ENCODE data around the gene ZNF524.
A peak's percentile ranks its signal among the peaks of the same experiment; 100 is the strongest.

Gene ZNF524

DNA sequence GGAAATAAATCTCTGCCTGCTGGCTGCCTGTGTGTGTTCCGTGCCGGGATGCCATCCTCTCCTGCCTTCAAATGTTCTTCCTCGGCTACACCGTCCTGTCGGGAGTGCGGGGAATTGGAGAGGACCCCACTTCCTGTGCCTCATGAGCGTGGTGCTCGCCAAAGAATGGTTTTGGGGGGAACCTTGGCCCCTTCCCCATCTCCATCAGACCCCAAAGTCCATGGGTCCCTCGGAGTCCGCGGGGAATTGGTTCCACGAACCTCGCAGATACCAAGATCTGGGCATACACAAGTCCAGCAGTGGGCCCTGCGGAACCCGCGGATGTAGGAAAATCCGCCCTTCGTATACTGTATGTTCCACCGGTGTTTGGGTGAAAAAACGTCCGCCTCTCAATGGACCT, 3.0 kb downstream of the ZNF524 start:
- DNase-seq: no peak

DNA sequence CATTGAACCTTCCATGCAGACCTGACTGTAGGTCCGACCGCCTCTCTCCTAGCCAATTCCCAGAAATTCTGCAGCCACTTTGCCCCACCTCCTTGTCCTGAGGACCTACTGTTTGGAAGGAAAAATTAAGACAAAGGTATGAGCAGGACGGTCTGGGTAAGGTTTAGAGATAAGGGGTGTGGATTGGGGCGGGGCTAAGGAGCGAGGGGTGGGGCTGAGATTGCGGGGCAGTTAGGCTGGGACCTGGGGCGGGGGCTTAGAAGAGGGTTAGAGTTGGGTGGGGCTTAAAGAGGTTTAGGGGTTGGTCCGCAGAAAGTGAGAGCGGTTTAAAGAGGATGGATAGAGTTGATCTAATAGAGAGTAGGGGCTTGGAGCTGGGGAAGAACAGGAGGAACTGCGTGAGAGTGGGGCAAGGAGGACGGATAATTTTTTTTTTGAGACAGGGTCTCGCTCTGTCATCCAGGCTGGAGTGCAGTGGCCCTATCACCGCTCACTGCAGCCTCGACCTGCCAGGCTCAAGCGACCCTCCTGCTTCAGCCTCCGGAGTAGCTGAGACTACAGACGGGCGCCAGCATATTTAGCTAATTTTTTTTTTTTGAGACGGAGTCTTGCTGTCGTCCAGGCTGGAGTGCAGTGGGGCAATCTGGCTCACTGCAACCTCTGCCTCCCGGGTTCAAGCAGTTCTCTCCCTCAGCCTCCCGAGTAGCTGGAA, 3.6 kb downstream of the ZNF524 start:
- no peak for DNase-seq

DNA sequence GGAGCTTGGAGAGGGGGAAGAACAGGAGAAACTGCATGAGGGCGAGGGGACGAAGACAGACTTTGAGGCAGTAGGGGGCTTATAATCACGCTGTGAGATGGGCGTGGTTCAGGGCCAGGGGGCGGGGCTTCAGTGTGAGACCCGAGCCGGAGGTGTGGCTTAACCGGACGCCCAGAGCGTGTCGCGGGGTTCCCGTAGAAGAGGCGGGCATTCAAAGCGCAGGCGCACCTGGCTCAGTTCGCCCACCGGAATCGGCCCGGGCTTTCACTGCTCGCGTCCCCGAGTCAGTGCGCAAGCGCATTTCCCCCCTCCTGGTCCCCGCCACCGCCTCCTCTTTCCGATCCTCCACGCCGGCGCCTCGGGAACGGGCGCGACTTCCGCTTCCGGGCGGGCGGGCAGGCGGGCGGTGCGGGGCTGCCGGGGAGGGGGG, 5.1 kb downstream of the ZNF524 start:
- DNase-seq: peak; percentile 92 to 98 (median 96)

DNA sequence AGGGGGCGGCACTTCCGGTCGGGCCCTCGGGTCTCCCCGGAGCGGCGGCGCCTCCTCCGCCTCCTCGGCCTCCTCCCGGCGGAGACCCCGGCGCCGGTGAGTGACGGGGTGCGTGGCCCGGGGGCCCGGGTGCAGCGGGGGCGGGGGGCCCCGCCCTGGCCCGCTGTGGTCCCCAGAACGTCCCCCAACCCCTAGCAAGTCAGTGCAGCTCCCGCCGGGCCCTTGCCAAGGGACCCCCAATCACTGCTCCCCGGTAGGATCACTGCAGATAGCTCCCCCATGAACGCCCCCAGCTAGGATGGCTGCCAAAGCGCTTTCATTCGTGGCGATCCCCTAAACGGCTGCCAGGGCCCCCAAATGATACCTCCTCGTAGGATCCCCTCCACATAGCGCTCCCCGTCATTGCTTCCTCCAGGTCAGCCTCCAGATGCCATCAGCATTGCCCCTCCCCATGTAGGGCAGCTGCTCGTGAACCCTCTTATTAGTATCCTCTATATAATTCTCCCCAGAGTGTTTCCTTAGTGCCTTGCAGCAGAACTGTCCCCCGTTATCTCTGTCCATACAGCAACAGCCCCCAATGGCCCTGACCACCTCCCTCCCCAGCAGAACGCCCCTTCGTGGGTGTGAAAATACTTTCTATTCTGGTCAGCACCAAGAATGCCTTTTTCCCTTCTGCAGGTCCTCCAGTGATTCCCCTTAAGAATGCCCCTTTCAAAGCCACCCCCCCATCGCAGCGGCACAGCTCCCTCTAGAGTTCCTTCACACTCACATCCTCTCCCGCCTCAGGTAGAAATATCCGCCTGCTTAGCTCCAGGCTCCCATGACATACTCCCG, 5.8 kb downstream of the ZNF524 start, which contains the start of gene ZNF865:
Gene ZNF865 (plus strand): TSS at position 11 of the 834 bp plus-strand sequence. CDS start 7,972 bp downstream, outside the sequence.
- peak; percentile 50 to 76 (median 62) for DNase-seq

DNA sequence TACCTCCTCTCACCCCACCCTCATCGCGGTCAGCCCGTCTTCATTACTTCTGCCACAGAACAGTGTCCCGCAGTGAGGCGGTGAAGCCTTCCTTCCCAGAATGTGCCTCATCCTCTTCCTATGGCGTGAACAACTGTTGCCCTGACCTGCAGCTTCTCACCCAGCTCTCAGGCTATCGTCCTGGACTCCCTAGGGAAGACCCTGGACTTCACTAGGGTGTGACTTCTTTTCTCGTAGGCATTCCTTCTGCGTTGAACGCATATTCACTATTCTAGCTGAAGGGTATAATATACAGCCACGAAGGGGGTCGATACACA, 6.3 kb downstream of the ZNF524 start:
- DNase-seq: no peak

DNA sequence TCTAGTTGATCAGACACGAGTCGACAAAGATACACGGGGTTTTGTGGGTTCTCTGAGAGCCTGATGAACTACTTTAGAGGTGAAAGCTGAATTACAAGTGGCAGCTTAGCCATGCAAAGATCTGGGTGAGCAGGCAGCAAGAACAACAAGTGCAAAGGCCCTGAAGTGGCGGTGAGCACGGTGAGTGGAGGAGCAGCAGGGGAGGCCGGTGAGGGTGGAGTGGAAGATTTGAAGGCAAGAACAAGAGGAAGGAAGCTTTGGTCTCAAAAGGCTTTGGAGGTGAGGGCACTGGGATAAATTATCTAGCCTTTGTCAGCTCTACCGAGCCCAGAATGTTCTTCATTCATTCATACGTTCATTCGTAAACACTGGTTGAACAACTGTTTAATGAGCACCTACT, 6.7 kb downstream of the ZNF524 start:
- no peak for DNase-seq

DNA sequence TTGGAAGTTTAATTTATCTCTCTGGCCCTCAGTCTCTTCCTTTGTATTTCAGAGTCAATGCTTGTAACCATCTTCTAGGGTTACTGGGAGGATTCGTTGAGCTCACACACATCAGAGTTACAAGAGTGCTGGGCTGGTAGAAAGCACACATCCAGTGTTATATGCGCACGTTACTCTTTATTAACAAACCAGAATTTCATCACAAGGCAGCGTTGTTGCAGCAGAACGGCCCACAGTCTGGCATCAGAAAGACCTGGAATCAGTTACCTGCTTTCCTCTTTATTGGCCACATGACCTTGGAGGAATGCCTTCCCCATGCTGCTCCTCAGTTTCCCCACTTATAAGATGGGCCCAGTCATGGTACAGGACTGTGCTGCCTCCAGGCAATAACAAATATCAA, 9.2 kb downstream of the ZNF524 start:
- no peak for DNase-seq

DNA sequence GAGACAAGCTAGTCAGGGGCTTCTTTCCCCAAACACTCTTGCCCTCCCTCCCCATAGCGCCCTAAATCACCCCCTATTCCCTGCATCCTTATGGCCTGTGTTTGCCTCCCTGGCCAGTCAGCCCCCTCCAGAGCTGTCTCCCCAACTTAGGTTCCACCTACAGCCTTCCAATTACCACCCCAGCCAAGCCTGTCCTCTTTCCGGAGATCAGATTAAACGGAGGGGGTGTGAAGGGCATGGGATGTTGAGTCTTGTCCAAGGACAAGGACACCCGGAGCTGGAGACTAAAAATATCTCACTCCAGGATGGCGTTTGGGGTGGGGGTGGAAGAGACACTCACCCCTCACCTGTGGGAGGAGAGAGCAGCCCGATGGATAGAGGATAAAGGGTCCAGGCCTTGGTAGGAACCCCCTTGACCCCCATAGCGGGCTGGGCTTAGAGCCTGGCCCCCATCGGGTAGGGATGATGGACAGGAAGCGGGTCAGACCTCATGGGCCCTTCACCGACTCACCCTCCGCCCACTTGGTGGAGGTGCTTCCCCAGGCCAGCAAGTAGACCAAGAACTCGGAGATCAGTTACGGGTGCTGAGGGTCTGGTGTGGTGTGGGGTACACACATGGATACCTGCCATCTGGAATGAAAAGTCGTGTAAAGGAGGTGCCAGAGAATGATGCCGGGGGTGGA, 11.4 kb downstream of the ZNF524 start:
- DNase-seq: no peak

DNA sequence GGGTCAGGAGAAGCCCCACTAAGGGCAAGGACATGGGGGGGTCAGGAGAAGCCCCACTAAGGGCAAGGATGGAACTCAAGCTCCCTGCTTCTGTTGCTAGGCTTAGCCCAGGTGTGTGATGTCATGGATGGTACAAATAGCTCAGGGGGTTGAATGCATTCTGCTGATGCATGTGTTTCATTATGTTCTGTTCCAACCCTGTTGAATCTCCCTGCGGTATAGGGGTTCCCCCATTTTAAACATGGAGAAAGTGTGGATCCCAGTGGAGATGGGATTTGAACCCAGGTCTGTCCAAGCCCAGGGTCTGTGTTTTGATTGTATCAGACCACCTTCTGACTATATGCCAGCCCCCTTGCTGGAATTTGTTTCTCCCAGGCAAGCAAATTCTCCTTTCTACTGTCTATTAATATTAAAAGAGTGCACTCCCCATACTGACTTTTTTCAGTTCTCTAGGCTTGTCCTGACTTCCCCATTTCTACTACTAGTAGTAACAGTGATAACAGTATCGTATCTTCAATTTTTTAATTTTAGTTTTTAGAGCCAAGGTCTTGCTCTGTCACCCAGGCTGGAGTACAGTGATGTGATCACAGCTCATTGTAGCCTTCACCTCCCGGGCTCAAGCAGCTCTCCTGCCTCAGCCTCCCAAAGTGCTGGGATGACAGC, 12.0 kb downstream of the ZNF524 start:
- no peak for DNase-seq

DNA sequence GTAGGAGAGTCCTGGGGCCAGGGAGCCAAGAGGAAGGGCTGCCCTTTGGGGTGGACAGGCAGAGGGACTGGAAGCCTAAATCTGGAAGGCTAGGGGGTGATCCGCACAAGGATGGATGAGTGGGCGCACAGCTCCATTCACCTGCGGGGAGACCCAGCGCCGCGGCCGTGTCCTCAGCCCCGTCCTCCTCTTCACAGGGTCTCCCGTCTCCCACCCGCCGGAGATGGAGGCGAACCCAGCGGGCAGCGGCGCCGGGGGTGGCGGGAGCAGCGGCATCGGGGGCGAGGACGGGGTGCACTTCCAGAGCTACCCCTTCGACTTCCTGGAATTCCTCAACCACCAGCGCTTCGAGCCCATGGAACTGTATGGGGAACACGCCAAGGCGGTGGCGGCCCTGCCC, 13.3 kb downstream of the ZNF524 start:
- DNase-seq: no peak

DNA sequence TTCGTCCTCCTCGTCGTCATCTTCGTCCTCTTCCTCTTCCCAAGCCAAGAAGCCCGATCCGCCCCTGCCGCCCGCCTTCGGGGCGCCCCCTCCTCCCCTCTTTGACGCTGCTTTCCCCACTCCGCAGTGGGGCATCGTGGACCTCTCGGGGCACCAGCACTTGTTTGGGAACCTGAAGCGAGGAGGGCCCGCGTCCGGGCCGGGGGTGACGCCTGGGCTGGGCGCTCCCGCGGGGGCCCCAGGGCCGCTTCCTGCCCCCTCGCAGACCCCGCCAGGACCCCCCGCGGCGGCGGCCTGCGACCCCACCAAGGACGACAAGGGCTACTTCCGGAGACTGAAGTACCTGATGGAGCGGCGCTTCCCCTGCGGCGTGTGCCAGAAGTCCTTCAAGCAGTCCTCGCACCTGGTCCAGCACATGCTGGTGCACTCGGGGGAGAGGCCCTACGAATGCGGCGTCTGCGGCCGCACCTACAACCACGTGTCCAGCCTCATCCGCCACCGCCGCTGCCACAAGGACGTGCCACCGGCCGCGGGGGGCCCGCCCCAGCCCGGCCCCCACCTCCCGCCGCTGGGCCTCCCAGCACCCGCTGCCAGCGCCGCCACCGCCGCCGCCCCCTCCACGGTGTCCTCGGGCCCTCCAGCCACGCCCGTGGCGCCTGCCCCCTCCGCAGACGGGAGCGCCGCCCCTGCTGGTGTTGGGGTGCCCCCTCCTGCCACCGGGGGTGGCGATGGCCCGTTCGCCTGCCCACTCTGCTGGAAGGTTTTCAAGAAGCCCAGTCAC, 14.0 kb downstream of the ZNF524 start:
- DNase-seq: no peak

DNA sequence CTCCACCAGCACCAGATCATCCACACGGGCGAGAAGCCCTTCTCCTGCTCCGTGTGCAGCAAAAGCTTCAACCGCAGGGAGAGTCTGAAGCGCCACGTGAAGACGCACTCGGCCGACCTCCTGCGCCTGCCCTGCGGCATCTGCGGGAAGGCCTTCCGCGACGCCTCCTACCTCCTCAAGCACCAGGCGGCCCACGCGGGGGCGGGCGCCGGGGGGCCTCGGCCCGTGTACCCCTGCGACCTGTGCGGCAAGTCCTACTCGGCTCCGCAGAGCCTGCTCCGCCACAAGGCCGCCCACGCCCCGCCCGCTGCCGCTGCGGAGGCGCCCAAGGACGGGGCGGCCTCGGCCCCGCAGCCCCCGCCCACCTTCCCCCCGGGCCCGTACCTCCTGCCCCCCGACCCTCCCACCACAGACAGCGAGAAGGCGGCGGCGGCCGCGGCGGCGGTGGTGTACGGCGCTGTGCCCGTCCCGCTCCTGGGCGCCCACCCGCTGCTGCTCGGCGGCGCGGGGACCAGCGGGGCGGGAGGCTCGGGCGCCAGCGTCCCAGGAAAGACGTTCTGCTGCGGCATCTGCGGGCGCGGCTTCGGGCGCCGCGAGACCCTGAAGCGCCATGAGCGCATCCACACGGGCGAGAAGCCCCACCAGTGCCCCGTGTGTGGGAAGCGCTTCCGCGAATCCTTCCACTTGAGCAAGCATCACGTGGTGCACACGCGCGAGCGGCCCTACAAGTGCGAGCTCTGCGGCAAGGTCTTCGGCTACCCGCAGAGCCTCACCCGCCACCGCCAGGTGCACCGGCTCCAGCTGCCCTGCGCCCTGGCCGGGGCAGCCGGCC, 14.8 kb downstream of the ZNF524 start:
- DNase-seq: no peak

DNA sequence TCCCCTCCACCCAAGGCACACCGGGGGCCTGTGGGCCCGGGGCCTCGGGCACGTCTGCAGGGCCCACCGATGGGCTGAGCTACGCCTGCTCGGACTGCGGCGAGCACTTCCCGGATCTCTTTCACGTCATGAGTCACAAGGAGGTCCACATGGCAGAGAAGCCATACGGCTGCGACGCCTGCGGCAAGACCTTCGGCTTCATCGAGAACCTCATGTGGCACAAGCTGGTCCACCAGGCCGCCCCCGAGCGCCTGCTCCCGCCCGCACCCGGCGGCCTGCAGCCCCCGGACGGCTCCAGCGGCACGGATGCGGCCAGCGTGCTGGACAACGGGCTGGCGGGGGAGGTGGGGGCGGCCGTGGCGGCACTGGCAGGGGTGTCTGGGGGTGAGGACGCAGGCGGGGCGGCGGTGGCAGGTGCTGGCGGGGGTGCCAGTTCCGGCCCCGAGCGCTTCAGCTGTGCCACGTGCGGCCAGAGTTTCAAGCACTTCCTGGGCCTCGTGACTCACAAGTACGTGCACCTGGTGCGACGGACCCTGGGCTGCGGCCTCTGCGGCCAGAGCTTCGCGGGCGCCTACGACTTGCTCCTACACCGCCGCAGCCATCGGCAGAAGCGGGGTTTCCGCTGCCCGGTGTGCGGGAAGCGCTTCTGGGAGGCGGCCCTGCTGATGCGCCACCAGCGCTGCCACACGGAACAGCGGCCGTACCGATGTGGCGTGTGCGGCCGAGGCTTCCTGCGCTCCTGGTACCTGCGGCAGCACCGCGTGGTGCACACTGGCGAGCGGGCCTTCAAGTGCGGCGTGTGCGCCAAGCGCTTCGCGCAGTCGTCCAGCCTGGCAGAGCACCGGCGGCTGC, 15.7 kb downstream of the ZNF524 start:
- DNase-seq: no peak

DNA sequence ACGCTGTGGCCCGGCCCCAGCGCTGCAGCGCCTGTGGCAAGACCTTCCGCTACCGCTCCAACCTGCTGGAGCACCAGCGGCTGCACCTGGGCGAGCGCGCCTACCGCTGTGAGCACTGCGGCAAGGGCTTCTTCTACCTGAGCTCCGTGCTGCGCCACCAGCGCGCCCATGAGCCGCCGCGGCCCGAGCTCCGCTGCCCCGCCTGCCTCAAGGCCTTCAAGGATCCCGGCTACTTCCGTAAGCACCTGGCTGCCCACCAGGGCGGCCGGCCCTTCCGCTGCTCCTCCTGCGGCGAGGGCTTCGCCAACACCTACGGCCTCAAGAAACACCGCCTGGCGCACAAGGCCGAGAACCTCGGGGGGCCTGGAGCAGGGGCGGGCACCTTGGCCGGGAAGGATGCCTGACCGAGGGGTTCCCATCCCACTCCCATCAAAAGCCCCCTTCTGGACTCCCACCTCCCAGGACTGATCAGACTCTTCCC, 16.3 kb downstream of the ZNF524 start:
- no peak for DNase-seq

DNA sequence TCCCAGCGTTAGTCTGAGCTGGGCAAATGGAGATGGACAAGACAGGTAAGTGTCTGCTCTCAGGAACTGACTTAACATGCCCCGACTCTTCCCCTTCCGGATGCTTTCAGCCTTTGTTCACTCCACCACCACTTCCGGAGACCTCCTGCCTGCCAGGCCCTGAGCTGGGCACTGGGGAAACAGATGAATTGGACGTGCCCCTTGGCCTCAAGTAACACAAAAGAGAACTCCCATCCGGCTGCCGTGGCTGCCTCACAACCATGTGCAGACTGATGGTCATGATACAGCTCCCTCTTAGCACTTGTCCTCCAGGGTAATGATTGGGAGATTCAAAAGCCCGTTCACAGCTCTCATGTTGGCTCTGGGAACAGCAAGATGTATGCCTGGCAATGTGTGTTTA, 17.3 kb downstream of the ZNF524 start:
- DNase-seq: no peak

DNA sequence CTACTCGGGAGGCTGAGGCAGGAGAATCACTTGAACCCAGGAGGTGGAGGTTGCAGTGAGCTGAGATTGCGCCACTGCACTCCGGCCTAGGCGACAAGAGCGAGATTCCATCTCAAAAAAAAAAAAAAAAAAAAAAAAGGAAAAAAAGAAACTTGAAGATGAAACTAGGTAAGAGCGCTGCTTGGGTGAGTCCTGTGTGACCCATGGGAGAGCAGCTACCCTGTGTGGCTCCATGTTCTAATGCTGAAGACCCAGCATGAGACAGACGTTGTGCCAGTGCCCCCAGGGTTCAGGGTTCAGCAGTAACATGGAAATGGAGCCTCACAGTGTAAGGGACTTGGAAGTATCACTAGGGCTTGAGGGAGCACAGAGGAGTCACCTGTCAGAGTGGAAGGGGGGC, 18.3 kb downstream of the ZNF524 start:
- no peak for DNase-seq

DNA sequence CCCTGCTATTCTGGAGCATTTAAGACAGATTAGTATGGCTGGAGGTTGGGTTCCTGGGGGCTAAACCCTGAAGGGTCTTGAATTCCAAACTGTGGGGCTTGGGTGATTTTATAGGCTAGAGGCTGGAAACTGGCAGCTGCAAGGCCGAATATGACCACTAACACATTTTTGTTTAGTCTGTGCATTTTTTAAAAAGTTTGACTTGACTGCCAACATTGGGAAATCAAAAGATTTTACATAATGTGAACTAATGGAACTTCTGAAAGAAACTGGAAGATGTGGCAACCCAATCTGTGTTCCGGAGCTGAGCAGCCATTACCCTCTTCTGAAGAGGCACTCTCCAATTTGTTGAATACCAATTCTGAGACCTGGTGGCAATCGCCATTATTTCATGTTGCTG, 19.2 kb downstream of the ZNF524 start:
- no peak for DNase-seq

DNA sequence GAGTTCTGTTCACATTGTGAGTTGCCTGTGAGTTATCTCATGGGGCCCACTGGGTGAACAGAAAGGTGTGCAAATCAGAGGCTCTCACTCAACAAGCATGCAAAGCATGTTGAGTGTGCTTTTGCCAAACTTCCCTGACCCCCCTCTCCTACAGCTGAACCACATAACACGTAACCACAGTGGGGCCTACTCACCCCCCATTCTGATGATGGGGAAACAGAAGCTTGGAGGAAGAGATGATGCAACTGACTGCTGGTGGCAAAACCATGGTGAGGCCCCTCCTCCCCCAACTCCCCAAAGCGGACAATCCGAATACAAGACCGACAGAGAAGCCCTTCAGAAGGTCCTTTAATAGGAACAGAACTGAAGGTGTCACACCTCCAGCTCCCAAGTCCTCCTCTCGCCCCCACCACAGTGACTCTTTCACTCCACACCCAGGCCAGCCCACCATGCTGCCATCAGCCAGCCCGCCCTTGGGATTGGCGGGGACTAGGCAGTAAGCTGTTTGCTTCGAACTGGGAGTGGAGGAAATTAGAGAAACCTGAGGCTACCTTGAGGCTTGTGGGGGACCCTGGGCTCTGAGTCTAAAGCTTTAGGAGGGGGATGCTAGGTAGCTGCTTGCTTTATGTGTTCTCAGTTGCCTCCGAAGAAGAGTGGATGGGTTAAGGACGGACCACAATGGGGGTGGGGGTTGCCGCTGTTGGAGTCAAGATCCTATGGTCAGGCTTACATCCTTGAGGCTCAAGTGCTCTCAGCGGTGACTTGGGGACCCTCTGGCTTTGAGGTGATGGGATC, 20.5 kb downstream of the ZNF524 start:
- peak in 1 of 6 experiments; percentile 6 for DNase-seq

DNA sequence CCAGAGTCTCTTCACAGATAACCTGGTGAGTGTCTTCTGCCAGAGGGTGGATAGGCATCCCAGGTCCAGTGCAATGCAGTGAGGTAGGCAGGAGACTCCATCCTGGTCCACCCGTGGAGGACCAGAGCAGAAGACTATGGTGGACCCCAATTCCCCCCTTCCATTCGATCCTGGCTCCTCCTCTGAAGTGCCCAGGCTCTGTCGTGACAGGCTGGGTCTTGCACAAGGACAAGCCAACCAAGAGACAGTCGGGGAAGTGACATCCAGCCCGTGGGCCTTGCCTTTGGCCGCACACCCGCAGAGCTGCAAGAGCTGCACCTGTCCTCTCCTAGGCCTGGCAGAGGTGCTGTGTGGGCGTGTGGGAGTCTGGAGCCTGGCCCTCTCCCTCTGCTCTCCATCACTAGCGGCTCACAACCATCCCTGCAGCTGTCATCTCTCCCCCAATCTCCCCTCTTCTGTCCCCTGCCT, 21.2 kb downstream of the ZNF524 start:
- DNase-seq: no peak

All from stimulated activated naive CD4-positive, alpha-beta T cell (primary cell).